ENCODE measurements around the gene PBX1.
"Not testable (repeated sequence)": the region's sequence is repeated elsewhere in the genome, so short reads cannot be mapped to it uniquely, and the experiment has no call there.

The PBX1 gene

DNA sequence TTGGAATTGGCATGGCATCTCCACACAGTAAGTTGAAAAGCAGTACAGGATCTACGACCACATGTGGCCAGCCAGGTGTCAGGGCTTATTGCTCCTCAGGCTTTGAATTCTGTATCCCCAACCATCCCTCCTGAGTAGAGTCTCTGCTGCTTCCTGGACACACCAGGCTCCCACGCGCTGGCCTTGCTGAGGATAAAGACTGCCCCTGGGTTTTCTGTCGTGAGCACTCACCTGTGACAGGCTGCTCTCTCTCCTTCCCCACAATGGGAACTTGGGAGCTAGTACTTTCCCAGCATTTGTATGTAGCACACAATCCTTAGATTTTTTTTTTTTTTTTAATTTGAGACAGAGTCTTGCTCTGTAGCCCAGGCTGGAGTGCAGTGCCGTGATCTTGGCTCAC lies 33.6 kb downstream of the PBX1 start:
- DNase-seq = no peak

DNA sequence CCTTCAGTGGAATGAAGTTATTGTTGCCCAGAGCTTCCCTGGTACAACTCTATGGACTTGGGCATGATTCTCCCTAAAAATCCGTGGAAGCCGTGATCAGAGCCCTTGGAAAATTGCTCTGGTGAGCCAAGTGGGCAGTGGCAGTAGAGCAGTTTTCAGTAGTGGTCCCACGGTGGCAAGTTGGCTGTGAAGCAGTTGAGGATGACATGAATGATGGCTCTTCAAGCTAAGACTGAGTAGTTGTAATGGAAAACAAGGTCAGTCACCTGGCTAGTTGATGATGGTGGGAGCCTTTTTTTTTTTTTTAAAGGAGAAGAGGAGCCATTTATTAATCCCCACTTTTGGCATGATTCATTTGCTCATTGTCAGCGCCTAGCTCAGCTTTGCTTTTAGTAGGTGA lies 36.2 kb downstream of the PBX1 start:
- DNase-seq = no peak

DNA sequence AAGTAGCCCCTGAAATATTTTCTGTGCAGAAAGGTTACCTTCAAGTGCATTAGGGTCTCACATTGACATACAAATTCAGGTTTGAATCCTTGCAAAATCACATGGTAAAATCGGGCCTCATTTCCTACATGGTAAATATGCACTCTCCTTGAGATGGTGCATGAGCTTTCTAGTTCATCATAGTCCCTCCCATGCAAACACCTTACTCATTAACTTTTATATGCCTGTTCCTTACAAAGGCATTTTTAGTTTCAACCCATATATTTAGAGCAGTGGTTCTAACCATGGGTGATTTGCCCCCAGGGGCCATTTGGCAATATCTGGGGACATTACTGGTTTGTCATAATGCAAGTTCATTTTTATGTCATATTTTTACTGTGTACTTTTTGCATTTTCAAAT lies 37.2 kb downstream of the PBX1 start:
- no peak for DNase-seq

DNA sequence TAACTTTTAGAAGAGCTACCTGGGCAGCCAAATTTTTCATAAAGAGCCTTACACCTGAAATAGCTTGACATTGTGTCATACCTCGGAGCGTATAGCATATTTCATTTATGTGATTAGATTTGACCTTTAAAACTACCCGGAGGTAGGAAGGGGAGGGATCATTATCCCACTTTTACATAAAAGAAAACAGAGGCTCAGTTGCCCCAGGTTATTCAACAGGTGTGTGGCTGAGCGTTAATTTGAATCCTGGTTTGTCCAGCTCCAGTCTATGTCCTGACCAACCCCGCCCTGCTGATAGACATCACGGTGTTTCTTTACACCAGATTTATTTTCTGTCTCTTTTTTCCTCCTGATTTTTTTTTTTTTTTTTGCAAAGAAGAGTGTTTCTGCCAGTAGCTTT lies 39.7 kb downstream of the PBX1 start:
- DNase-seq = no peak

DNA sequence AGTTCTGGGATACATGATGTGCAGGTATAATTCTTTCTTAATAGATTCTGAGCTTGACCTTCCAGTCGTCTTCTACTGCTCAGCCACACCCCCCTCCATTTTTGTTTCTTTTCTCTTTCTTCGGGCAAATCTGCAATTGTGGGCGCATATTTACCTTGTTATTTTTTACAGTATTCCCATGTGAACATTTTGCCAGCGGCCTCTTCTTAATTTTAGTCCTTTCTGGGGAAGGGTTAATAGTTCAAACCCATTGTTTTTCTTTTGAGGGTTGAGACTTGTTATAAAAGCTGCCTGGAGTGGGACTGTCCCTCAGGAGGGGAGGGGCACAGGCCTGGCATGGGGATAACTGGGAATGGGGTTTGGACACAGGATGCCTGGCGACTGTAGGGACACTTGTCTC lies 40.3 kb downstream of the PBX1 start:
- no peak for DNase-seq

DNA sequence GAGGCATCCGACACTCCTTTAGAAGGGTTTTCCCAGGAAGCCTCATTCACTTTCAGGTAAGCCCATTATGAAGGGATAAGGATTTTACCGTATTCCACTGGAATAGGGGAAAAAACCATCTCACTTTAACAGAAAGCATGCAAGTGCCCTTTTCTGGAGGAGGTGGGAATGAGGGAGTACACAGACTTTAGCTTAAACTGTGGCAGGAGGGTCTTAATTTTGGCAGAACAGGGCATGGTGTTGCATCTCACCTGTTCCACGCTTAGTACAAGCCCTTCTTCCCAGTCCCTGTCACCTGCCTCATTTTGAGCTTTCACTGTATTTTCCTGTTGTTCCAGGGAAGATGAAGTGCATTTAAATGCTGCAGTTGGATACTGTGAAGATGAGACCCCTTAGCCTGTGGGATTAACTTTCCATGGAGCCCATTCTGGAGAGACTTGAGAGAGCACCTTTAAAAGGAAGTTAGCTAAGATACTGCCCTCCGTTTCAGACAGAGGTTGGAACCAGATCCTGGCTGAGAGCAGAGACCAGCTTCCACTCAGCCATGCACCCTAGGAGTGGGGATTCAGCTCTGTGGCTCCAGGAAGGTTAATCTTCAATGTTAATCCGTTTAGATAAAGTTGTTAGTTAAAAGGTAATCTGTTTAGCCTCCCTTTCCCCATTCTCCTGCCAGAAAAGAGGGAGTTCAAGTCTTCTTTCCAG lies 42.6 kb downstream of the PBX1 start:
- DNase-seq = no peak

DNA sequence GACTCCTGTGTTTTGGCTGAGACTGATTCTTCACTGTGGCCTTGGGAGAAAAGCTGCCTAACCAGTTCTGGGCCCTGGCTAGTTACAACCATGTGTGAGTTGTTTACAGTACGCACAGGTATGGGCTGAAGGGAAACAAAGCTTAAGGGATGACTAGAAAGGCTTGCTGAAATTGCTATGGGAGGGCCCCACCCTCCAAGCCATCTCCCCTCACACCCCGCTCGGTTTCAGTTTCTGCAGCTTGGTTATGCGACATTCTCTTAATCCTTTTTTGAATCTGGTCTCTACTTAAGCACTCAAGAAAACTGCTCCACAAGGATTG lies 43.1 kb downstream of the PBX1 start:
- DNase-seq = no peak

DNA sequence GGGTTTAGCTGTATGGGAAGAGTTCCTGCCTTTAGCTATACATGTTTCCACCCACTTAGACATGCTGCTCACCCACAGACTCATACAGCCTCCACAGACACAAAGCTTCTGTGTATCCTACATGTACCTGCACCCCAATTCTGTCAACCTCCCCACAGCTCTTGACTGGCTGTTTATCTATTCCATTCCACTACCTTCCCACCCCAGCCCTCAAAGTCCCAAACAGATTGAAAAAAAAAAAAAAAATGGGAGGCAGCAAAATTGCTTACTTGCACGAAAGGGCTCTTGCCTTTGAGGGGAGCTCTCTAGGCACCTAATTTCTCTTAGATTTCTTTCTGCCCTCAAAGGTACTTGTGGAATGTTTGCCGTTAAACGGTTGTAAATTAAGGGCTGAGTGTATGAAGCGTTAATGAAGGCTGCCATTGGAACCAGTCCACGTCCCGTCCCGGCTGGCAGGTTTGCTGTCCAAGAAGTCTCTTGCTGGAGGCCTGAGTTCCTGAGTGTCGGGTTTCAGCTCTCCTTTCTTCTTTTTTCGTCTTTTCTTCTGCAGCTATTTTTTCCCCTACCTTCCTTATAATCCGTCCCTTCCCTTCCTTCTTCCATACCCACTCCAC lies 43.6 kb downstream of the PBX1 start:
- no peak for DNase-seq

DNA sequence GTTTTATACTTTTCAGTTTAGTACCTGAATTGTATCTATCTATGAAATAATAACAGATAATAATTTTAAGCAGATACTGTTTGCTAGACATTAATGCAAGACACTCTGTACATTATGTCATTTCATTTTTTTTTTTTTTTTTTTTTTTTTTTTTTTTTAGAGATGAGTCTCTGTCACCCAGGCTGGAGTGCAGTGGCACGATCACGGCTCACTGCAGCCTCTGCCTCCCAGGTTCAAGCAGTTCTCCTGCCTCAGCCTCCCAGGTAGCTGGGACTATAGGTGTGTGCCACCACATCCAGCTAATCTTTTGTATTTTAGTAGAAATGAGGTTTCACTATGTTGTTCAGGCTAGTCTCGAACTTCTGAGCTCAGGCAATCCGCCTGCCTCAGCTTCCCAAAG lies 44.8 kb downstream of the PBX1 start:
- not testable (repeated sequence) for DNase-seq

DNA sequence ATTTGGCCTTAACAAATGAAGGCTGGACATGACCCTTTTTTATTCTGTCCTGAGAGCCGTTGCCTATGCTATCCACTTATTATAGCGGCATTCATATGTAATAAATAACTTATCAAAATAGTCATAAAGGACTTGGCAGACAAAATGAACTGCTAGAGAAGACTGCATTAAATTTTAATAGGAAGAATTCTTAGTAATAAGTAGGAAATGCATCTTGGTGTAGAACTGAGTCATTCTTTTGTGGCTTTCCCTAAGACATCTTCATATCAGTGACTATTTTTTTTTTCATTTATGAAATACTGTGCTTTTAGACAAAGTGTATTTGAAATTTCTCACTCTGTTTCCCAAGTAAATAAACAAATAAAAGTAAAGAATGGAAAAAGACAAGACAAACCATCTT lies 45.6 kb downstream of the PBX1 start:
- no peak for DNase-seq

DNA sequence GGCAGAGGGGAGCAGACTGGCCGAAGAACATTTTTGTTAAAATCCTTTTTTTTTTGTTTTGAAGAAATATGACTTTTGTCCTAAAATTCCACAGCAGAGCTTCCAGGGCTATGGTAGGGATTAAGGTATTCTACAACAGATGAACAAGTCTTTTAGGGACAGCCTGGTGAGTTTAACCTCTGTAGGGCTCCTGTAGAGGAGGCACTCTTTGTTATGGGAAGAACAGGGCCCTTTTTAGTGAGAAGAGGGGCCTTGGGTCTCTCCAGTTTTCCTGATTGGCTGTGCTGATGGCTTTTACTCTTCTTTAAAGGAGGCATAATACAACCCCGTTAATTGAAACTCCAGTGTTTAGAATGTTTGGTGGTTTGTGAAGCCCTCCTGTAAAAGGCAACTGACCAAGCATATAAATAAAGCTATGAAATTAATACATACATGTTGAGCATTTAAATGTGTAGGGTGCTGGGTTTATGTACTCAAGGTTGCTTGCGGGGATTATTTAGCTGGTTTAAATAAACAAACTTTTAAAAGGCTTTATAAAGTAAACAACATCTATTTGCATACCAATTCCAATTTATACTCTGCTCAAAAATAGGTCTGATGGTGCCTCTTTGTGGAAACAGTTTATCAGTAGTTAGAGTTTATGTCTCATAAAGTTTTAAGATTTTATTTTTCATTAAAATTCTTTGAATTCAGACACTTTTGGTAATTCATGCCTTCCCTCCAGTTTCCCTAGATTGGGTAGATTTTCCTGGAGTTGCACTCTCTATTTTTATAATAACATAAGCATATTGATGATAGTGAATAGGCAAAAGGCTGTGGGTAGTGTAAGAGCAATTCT lies 46.5 kb downstream of the PBX1 start:
- no peak for DNase-seq

DNA sequence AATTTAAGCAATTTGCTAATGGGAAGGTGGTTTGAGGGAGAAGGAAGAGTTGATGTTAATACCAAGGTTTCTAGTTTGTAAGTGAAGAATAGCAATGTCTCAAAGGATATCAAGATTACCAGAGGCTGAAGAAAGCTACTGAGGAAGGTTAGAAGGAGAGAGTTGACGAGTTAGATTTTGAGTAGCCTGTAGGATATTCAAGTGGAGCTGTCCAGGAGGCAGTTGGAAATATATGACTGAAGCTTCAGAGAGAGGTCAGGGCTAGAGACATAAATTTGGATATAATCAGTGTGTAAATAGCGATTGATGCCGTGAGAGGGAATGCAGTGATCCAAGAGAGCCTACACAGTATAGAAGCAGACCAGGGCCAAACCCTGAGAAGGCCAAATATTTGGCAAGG lies 48.4 kb downstream of the PBX1 start:
- no peak for DNase-seq

DNA sequence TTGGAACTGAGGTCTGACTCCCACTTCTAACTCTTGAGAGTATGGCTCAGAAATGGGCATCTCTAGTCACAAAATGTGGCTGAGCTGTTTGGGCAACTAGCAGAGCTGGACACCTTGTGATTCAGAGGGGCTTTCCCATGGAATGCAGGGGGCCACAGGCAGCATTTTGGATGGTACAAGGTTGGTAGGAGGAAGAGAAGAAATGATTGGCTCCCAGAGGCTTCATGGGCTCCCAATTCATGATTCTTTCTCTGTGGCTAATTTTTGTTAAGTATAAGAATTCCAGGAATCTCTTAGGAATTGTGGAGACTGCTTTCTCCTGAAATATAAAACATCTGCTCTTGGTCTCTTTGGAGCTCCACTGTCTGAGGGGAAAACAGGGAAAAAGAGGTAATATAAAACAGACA lies 49.7 kb downstream of the PBX1 start:
- DNase-seq = no peak

DNA sequence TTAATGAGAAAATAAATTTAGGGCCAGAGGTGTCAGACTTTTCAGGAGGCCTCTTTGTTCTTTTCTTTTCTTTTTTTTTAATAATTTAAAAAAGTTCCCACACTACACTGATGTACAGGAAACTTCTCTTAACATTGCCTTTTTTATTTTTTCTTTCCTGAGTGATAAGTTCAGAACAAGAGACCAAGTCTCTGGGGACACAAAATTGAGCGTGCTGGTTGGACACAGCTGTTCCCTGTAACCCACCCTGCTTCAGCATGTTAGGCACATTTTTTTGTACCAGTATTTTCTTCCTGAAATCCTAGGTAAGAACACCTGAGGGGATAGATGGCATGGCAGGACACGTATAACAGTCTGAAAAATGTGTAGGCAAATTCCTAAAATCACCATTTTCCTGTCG lies 50.1 kb downstream of the PBX1 start:
- no peak for DNase-seq

DNA sequence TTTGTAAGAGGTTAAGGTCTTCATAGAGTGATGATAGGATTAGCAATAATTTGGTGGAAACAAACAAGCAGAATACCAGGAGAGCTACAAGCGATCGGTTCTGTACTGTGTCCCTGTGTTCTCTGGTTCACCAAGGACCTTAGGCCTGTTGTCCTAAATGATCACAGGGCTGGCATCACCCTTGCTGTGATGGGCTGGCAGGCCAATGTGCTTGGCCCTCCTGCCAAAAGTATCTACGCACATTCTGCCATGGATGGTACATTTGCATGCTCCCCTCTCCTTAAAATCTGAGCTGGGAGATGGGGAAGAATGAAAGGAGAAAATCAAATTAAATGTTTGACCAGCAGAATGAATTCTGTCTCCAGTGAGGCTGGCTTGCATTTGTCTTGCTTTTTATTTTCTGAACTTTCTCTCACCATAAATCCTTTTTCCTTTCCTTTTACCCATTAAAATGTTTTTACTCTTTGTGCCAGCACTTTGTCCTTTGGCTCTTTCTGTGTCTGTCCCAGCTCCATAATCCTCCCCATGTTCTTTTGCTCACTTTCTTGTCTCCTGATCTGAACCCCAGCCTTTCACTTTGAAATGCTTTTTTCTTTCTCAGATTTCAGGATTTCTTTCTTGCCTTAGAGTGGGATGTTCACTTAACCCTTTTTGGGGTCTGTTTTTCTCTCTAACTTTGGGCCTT lies 51.7 kb downstream of the PBX1 start:
- DNase-seq = no peak

DNA sequence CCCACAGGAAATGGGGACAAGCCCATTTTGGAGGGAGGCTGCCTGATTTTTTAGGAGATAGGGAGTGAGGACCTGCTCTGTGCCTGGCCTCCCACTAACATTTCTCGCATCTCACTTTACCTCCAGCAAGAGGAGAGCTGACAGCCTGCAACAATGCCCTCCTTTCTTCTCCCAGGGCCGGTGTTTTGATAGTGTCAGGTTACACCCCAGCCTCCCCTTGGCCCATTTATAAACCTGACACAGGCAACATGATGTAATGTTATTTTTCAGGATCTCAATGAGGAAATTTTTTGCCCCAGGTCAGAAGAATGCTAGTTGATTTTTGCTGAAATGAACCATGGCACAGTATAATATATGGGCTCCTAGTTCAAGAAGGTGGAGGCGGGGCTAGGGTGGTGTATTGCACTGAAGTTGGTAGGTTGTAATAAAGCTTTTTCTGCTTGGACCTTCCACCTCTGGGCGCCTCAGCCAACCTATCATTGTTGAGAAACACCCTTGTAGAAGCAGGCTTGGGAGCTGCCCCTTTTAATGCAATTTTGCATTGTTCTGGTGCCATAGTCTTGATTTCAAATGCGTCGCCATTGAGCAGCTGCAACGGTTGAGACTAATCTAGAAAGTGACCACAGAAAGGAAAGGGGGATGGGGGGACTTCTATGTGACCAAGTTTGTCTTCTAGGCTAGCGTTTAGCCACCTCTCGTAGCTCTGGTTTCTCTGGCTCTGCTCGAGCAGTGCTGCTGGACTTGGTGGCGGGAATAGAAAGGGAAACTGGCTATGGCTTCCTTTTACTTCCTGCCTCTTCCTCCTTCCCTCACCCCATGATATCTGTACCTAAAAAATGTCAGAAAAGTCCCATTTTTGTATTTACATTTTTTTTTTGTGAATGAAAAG lies 53.0 kb downstream of the PBX1 start:
- no peak for DNase-seq

DNA sequence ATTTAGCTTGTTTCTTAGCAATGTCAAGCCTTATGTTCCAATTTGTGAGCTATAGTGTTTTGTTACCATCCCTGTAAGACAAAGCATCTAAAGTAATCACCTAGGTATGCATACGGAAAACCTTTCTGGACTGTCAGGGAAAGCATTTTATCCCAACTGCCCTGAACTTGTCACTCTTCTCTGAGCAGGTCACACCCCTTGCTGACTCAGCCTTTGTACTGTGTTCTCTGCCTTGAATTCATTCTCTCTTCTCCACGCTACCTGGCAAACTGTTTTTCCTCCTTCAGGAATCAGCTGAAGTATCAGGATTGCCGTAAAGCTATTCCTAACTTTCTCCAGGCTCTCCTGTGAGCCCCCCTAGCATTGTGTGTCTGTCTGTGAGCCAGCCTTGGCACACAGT lies 54.2 kb downstream of the PBX1 start:
- no peak for DNase-seq

DNA sequence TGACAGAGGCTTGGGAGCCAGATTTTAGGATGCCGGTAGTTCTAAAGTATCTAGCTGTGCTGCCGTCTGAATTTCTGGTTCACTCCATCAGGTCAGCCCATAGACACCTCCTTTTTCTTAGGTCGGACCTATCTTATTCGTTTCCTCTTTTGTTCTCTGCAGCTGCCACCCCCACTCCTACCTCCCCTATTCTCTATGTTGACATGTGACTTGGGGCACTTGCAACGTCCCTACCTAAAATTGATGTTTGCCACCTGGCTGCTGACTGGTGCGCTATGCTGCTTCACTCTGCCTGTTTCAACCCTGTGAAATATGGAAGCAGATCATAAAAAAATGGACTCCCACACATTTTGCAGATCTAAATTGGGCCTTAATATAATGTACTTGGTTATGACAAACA lies 55.3 kb downstream of the PBX1 start:
- no peak for DNase-seq

DNA sequence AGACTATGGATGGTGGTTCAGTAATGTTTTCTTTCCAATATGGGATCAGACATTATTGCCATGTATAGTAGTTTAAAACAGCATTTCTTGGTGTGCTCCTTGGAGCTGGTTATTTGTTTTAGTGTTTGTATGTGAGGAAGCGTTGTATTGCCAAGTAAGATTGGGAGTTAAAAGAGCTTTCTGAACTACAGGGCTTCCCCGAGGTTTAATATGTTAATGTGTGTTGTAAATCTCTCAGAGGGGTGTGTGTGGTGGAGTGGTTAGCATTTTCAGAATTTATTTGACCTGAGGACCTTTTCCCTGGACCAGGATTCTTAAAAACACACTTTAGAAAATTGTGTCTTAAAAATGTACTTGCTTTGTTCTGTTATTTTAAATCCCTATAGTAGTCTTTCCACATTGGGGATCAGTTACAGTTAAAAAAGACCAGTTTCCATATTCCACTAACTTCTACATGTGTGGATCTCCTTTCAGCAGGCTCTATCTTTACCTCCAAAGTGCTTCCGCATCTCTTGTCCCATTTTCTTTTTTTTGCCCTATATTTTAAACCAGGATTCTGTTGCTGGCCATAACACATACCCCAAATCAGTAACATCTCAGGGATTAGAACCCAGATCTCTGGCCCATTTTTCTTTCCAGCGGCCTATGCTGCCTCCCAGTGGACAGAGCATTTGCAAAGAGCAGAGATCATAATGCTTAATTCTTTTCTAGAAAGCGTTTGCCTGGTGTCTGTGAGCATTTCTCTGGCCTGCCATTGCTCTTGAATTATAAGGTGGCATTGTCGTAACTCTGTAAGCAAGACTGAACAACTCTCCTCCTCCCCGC lies 58.6 kb downstream of the PBX1 start:
- peak; percentile 47 for DNase-seq

DNA sequence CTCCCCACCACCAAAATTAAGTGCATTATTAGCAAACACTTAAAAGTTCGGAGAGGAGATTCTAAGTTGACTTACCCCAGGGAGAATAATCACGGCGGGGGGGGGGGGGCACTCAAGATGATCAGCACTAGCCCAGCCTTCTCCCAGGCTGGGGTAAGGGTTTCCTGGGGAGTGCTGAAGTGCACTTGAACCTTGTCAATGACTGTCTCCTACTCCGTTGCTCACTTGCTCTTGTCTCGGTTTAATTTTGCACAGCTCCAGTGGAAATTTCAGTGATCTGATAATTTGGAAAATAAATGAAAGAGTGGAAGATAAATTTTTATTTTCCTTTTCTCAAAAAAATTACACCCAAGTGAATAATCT lies 59.2 kb downstream of the PBX1 start:
- DNase-seq = no peak

DNA sequence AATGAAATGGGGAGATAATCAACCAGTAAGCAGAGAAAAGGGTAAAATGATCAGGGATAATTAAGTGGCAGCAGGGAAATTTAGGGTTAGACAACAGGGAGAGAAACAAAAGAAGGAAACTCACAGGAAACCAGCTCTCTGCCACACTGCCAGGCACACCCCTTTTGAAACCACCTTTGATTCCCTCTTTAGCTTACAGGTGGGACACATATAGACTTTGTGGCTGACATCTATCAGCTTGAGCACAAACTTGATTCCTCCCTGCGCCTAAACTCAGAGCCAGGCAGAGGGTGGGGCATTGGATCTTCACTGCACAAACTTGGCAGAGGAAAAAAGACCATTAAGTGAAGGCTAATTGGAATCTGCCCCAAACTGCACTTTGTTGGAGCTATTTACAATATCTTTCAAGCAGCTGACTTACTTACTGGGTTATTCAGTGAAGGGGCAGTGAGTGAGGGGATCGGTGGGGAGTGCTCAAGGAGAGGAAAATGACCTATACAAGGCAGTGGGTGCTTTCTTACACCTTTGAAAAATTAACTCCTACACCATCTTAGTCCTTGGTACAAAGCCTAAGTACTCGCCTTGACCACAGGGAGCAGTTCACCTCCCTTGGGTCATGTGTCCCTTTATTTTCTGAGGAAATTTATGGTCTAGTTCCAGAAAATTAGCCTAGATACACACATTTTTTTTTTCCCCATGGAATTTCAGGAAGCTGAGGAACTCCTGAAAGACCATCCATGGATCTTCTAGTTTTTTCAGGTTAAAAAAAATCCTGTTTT lies 60.2 kb downstream of the PBX1 start:
- no peak for DNase-seq
